HG03066 (cell line): ENCODE measurements around the gene ADCYAP1R1.

Experiments used
- ATAC-seq: cut with Tn5 transposase; IDR thresholded peaks from one replicate; pipeline ENCODE4 v1.9.1; 2021; ENCODE audit warnings: low read depth; ENCODE audit not compliant: unreplicated experiment

The ADCYAP1R1 gene

GRCh38 chr7:31036924-31037323 is 15.2 kb upstream of the ADCYAP1R1 start:
- no peak for ATAC-seq

- no peak for ATAC-seq
These were observed 9.0 kb upstream of the ADCYAP1R1 start for GRCh38 chr7:31043051-31043471.

GRCh38 chr7:31044529-31044928 is 7.6 kb upstream of the ADCYAP1R1 start:
- no peak for ATAC-seq

GRCh38 chr7:31046723-31047122 is 5.4 kb upstream of the ADCYAP1R1 start:
- ATAC-seq: no peak

GRCh38 chr7:31047313-31048146 is 4.6 kb upstream of the ADCYAP1R1 start:
- no peak for ATAC-seq

- ATAC-seq: no peak
These were observed 2.9 kb upstream of the ADCYAP1R1 start for GRCh38 chr7:31049005-31049765.

GRCh38 chr7:31052487-31052840 is 356 bp downstream of the ADCYAP1R1 start:
- no peak for ATAC-seq

- no peak for ATAC-seq
These were observed 913 bp downstream of the ADCYAP1R1 start for GRCh38 chr7:31052841-31053601.

- ATAC-seq: no peak
These were observed 1.9 kb downstream of the ADCYAP1R1 start for GRCh38 chr7:31053986-31054385.

- no peak for ATAC-seq
These were observed 2.6 kb downstream of the ADCYAP1R1 start for GRCh38 chr7:31054608-31055278.

GRCh38 chr7:31055471-31055870 is 3.4 kb downstream of the ADCYAP1R1 start:
- no peak for ATAC-seq

GRCh38 chr7:31056775-31057346 is 4.8 kb downstream of the ADCYAP1R1 start:
- ATAC-seq: no peak

GRCh38 chr7:31058122-31058521 is 6.0 kb downstream of the ADCYAP1R1 start:
- no peak for ATAC-seq

GRCh38 chr7:31058688-31059087 is 6.6 kb downstream of the ADCYAP1R1 start:
- no peak for ATAC-seq

GRCh38 chr7:31059551-31059950 is 7.4 kb downstream of the ADCYAP1R1 start:
- ATAC-seq: no peak

GRCh38 chr7:31061185-31061584 is 9.1 kb downstream of the ADCYAP1R1 start:
- ATAC-seq: no peak

- ATAC-seq: no peak
These were observed 10.8 kb downstream of the ADCYAP1R1 start for GRCh38 chr7:31062746-31063435.

- ATAC-seq: no peak
These were observed 13.0 kb downstream of the ADCYAP1R1 start for GRCh38 chr7:31065021-31065593.

GRCh38 chr7:31065840-31066239 is 13.7 kb downstream of the ADCYAP1R1 start:
- ATAC-seq: no peak
